ENCODE measurements around the gene KRTAP19-8.

GRCh38 chr21:31052489-31053142 lies 14.3 kb upstream of the KRTAP19-8 start:
- TF ChIP-seq CTCF (IDR thresholded peaks at IDR 0.05), result no peak
- no peak for TF ChIP-seq USF2 (IDR thresholded peaks at IDR 0.05; ENCODE audit: borderline replicate concordance, low read depth, low read length)
- TF ChIP-seq EZH2phosphoT487 (IDR thresholded peaks at IDR 0.05; ENCODE audit: borderline replicate concordance, low read depth), result no peak
- TF ChIP-seq RAD21 (IDR thresholded peaks at IDR 0.05; ENCODE audit: low read length), result no peak
- no peak for TF ChIP-seq FOXM1 (IDR thresholded peaks at IDR 0.05; ENCODE audit: low read depth)
- no peak for TF ChIP-seq JUND (IDR thresholded peaks at IDR 0.05)
- TF ChIP-seq POLR2AphosphoS5 (IDR thresholded peaks at IDR 0.05; ENCODE audit: low read depth, low read length), result no peak
- TF ChIP-seq MXI1 (IDR thresholded peaks at IDR 0.05; ENCODE audit: low read depth, low read length), result no peak
- no peak for TF ChIP-seq REST (IDR thresholded peaks at IDR 0.05; ENCODE audit: low read depth, low read length)

Data from SK-N-SH (cell line).